ENCODE results near the gene GOLT1A. TPM values are rescaled to one million over a fixed set of nuclear protein-coding genes. Genes with fewer than 3 reads are reported as not detected.

GOLT1A gene
- total and polyA plus RNA-seq, 4 donors, result 14.1 to 103 (median 52.7) TPM

DNA sequence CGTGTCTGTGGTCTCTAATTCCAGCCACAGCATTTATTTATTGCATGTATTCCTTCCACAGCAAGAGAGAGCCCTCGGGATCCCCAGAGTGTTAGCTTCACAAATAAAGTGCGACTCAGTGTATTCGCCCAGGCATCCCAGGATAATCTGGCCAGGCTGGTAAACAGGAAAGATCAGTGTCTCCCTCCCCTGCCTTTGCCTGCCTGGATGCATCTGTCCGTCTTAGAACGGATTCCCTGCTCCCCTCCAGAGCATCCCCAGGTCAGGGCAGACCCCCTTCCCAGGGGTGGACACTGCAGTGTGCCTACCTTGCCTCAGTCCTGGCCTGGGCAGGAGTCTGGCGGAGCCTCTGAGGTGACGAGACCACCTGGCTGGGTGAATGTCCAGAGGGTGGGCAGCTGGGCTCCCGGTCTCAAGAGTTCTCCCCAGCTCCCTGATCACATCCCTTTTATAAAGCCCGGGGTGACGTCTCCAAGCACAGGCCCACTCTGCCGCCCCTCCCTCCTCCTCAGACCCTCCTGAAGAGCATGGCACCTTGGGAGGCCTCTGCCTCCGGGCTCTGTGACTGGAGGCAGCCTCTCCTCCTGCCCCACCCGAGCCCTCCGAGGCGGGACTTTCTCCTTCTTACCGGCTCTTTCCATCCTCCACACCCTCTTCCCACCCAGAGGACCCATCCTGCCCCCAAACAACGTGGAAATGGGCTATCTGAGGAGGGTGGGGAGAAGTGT is 17.6 kb downstream of the GOLT1A start, which contains the start of gene KISS1:
Gene KISS1, minus strand, starts transcription at position 424 of the 728 bp plus-strand sequence. CDS start 3,615 bp downstream, outside the sequence.
- Histone ChIP-seq H3K9ac (ENCODE audit: low read depth in 1 of 2, low read length in 2 of 2) (no peak within 1 kb of the TSS), H3K9me3 (ENCODE audit: control insufficient read depth in 4 of 4, low read length in 3 of 4) (no peaks in the 10 kb centered on the region), H3K27me3 (ENCODE audit: control insufficient read depth in 4 of 4, insufficient read depth in 4 of 4, low read length in 3 of 4) (no peaks in the 10 kb centered on the region), H3K4me3 (ENCODE audit: low read depth in 1 of 3, low read length in 3 of 3) (no peak within 1 kb of the TSS), H3K4me1 (ENCODE audit: control insufficient read depth in 4 of 4, insufficient read depth in 4 of 4, low read length in 3 of 4) (peaks cover 0 to 2% (median 0%) of the 10 kb centered on the region in 4 donors), H3K27ac (ENCODE audit: low read depth in 1 of 2, low read length in 2 of 2) (no peak within 1 kb of the TSS), H3K36me3 (ENCODE audit: control insufficient read depth in 4 of 4, insufficient read depth in 3 of 4, low read depth in 1 of 4, low read length in 3 of 4) (peaks cover 0 to 2% (median 0%) of the 10 kb centered on the region in 4 donors)
- TF ChIP-seq RAD21 (IDR thresholded peaks at IDR 0.05) (no peak), NR2F2 (IDR thresholded peaks at IDR 0.05) (no peak), YY1 (IDR thresholded peaks at IDR 0.05) (no peak), JUND (IDR thresholded peaks at IDR 0.05) (no peak), FOXA1 (IDR thresholded peaks at IDR 0.05) (no peak), FOXA2 (IDR thresholded peaks at IDR 0.05) (no peak), TAF1 (conservative IDR thresholded peaks at IDR 0.05) (no peak), GABPA (IDR thresholded peaks at IDR 0.05 in 1 of 2, conservative IDR thresholded peaks at IDR 0.05 in 1 of 2) (no peak), HNF4G (IDR thresholded peaks at IDR 0.05) (no peak), SP1 (IDR thresholded peaks at IDR 0.05) (no peak), RXRA (IDR thresholded peaks at IDR 0.05) (no peak), EGR1 (IDR thresholded peaks at IDR 0.05; ENCODE audit: low read depth in 2 of 2) (no peak)
- TF ChIP-seq, protein P1, sequence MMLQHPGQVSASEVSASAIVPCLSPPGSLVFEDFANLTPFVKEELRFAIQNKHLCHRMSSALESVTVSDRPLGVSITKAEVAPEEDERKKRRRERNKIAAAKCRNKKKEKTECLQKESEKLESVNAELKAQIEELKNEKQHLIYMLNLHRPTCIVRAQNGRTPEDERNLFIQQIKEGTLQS (IDR thresholded peaks at IDR 0.05), result no peak
- TF ChIP-seq, protein P2, sequence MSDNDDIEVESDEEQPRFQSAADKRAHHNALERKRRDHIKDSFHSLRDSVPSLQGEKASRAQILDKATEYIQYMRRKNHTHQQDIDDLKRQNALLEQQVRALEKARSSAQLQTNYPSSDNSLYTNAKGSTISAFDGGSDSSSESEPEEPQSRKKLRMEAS (IDR thresholded peaks at IDR 0.05), result no peak
- TF ChIP-seq, protein P3, sequence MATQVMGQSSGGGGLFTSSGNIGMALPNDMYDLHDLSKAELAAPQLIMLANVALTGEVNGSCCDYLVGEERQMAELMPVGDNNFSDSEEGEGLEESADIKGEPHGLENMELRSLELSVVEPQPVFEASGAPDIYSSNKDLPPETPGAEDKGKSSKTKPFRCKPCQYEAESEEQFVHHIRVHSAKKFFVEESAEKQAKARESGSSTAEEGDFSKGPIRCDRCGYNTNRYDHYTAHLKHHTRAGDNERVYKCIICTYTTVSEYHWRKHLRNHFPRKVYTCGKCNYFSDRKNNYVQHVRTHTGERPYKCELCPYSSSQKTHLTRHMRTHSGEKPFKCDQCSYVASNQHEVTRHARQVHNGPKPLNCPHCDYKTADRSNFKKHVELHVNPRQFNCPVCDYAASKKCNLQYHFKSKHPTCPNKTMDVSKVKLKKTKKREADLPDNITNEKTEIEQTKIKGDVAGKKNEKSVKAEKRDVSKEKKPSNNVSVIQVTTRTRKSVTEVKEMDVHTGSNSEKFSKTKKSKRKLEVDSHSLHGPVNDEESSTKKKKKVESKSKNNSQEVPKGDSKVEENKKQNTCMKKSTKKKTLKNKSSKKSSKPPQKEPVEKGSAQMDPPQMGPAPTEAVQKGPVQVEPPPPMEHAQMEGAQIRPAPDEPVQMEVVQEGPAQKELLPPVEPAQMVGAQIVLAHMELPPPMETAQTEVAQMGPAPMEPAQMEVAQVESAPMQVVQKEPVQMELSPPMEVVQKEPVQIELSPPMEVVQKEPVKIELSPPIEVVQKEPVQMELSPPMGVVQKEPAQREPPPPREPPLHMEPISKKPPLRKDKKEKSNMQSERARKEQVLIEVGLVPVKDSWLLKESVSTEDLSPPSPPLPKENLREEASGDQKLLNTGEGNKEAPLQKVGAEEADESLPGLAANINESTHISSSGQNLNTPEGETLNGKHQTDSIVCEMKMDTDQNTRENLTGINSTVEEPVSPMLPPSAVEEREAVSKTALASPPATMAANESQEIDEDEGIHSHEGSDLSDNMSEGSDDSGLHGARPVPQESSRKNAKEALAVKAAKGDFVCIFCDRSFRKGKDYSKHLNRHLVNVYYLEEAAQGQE (IDR thresholded peaks at IDR 0.05), result no peak
- TF ChIP-seq, protein P4, sequence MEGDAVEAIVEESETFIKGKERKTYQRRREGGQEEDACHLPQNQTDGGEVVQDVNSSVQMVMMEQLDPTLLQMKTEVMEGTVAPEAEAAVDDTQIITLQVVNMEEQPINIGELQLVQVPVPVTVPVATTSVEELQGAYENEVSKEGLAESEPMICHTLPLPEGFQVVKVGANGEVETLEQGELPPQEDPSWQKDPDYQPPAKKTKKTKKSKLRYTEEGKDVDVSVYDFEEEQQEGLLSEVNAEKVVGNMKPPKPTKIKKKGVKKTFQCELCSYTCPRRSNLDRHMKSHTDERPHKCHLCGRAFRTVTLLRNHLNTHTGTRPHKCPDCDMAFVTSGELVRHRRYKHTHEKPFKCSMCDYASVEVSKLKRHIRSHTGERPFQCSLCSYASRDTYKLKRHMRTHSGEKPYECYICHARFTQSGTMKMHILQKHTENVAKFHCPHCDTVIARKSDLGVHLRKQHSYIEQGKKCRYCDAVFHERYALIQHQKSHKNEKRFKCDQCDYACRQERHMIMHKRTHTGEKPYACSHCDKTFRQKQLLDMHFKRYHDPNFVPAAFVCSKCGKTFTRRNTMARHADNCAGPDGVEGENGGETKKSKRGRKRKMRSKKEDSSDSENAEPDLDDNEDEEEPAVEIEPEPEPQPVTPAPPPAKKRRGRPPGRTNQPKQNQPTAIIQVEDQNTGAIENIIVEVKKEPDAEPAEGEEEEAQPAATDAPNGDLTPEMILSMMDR (IDR thresholded peaks at IDR 0.05; ENCODE audit: low read depth, low read length, missing input control), result no peak
- TF ChIP-seq, protein P5, sequence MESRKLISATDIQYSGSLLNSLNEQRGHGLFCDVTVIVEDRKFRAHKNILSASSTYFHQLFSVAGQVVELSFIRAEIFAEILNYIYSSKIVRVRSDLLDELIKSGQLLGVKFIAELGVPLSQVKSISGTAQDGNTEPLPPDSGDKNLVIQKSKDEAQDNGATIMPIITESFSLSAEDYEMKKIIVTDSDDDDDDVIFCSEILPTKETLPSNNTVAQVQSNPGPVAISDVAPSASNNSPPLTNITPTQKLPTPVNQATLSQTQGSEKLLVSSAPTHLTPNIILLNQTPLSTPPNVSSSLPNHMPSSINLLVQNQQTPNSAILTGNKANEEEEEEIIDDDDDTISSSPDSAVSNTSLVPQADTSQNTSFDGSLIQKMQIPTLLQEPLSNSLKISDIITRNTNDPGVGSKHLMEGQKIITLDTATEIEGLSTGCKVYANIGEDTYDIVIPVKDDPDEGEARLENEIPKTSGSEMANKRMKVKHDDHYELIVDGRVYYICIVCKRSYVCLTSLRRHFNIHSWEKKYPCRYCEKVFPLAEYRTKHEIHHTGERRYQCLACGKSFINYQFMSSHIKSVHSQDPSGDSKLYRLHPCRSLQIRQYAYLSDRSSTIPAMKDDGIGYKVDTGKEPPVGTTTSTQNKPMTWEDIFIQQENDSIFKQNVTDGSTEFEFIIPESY (IDR thresholded peaks at IDR 0.05), result no peak
- DNase-seq (ENCODE audit: low spot score), result no peak
- 38% methylated on average over 18 of the region's 18 CpGs for WGBS
